CD1c-positive myeloid dendritic cell (primary cell): Measurements from ENCODE around the gene MT3.

Experiments used
- DNase-seq: peaks from one replicate; pipeline ENCODE4 v3.0.0-alpha.2; 2016; ENCODE audit errors: extremely low spot score

Gene MT3

DNA sequence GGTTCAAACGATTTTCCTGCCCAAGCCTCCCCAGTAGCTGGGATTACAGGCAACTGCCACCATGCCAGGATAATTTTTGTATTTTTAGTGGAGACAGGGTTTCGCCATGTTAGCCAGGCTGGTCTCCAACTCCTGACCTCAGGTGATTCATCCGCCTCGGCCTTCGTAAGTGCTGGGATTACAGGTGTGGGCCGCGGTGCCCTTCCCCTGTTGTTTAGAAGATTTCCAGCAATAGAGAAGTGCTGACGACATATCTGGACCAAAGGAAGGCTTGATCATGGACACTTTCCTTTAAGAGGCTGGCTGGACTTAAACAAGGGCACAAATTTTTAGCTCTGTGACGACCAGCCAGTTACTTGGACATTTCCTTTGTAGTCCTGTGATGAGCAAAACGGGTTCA, 41.9 kb downstream of the MT3 start:
- DNase-seq = no peak

DNA sequence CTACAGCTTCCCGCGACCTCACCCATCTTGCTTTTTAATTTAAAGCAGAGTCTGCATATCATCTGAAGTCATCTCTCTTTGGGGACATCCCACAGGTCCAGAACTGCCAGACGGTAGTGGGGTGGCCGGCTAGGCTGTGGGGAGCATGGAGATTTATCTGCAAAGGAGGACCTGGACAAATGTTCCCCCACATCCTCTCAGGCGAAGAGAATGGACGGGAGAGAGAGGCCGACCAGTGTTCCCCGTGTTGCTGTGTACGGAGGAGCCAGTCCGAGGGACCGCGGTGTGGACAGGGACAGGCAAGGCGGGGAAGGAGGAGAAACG, 42.5 kb downstream of the MT3 start:
- no peak for DNase-seq

DNA sequence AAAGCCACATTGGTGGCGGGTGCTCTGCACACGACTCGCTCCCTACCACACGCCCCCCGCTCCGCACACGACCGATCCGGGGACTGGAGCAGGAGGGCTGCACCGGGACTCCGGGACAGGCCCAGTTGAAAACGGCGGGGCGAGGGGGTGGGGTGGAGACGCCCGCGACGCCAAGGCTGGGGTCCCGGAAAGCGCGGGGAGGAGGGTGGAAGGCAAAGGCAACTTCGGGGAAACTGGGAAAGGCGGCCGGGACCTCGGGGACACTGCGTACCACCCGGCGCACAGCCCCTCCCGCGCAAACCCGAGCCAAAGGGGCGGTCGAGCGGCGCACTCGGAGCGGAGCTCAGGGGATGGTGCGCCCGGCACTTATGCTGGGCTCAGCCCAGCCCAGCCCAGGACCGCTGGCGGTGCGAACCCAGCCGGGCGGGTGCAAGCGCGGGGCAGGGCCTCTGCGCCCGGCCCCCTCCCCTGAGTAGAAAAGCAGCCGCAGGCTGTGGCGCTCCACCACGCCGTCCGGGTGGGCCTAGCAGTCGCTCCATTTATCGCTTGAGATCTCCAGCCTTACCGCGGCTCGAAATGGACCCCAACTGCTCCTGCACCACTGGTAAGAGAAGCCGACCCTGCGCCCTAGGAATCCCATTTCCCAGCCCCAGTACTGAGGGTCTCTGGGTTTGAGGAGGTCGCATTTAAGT, 43.0 kb downstream of the MT3 start, which contains the start of gene MT1M:
MT1M (plus strand) TSS at position 504 of the 692 bp plus-strand sequence; CDS start at position 577, 73 bp downstream.
- no peak for DNase-seq

DNA sequence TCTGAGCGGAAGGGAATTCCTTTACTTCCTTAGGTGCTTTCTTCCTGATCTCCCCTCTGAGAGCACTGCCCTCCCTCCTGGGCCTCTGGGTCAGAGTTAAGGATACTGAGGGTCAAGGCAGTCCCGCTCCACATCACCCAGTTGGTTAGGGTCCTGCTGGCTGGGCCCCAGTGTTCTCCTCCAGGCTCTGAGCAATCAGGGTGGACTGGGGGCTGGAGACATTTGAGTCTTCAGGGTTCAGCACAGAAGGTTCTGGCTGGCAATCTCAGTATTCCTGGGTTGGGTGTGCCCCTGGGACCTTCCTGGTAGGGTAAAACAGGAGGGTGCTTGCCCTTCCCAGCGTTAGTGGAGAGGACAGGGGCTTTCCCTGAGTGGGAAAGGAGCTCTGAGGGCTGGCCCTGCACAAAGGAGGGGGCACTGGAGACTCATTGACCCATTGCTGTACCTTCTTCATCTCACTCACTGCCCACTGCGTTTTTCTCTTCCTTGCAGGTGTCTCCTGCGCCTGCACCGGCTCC, 43.6 kb downstream of the MT3 start:
- no peak for DNase-seq

DNA sequence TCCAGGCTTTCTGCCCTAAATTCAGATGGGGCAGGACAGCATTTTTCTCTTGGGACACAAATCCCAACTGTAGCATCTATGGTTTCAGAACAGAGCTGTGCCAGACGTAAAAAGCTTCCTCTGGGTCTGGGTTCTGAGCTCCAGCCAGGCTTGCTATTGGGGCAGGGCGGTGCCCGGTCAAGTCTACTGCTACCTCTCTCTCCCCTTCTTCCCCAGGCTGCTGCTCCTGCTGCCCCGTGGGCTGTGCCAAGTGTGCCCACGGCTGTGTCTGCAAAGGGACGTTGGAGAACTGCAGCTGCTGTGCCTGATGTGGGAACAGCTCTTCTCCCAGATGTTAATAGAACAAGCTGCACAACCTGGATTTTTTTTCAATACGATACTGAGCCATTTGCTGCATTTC, 44.2 kb downstream of the MT3 start:
- DNase-seq = no peak

DNA sequence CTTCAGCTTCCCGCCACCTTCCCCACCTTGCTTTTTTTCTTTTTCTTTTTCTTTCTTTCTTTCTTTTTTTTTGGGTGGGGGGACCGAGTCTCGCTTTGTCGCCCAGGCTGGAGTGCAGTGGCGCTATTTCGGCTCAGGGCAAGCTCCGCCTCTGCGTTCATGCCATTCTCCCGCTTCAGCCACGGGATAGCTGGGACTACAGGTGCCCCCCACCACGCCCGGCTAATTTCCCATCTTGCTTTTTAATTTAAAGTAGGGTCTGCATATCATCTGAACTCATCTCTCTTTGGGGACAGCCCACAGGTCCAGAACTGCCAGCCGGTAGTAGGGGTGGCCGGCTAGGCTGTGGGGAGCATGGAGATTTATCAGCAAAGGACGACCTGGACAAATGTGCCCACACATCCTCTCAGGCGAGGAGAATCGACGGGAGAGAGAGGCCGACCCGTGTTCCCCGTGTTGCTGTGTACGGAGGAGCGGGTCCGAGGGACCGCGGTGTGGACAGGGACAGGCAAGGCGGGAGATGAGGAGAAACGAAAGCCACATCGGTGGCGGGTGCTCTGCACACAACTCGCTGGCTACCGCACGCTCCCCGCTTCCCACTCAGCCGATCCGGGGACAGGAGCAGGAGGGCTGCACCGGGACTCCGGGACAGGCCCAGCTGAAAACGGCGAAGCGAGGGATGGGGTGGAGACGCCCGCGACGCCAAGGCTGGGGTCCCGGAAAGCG, 45.5 kb downstream of the MT3 start:
- DNase-seq = no peak

DNA sequence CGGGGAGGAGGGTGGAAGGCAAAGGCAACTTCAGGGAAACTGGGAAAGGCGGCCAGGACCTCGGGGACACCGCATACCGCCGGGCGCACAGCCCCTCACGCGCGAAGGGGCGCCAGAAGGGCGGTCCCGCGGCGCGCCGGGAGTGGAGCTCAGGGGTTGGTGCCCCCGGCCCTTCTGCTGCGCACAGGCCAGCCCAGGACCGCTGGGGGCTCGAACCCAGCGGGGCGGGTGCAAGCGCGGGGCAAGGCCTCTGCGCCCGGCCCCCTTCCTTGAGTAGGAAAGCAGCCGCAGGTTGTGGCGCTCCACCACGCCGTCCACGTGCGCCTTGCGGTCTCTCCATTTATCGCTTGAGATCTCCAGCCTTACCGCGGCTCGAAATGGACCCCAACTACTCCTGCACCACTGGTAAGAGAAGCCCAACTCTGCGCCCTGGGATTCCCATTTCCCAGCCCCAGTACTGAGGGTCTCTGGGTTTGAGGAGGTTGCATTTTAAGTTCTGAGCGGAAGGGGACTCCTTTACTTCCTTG, 46.2 kb downstream of the MT3 start:
- DNase-seq = no peak

DNA sequence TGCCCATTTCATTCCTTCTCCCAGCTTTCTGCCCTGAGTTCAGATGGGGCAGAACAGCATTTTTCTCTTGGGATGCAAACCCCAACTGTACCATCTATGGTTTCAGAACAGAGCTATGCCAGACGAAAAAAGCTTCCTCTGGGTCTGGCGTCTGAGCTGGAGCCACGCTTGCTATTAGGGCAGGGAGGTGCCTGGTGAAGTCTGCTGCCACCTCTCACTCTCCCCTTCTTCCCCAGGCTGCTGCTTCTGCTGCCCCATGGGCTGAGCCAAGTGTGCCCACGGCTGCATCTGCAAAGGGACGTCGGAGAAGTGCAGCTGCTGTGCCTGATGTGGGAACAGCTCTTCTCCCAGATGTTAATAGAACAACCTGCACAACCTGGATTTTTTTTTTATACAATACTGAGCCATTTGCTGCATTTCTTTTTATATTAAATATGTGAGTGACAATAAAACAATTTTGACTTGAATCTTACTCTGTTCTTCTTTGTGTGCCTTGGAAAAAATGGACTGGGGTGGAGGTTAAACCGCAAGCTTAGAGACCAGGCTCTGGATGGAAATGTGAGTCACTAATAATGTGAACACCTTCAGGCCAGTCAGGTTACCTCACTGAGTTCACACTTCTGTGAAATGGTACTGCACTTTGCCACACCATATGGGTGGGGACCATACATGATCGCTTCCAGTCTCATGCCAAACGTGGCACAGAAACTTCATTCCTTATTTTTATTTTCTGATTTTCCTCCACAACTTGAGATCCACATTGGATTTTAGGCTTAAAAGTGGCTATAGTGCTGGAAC, 47.5 kb downstream of the MT3 start:
- DNase-seq = no peak

DNA sequence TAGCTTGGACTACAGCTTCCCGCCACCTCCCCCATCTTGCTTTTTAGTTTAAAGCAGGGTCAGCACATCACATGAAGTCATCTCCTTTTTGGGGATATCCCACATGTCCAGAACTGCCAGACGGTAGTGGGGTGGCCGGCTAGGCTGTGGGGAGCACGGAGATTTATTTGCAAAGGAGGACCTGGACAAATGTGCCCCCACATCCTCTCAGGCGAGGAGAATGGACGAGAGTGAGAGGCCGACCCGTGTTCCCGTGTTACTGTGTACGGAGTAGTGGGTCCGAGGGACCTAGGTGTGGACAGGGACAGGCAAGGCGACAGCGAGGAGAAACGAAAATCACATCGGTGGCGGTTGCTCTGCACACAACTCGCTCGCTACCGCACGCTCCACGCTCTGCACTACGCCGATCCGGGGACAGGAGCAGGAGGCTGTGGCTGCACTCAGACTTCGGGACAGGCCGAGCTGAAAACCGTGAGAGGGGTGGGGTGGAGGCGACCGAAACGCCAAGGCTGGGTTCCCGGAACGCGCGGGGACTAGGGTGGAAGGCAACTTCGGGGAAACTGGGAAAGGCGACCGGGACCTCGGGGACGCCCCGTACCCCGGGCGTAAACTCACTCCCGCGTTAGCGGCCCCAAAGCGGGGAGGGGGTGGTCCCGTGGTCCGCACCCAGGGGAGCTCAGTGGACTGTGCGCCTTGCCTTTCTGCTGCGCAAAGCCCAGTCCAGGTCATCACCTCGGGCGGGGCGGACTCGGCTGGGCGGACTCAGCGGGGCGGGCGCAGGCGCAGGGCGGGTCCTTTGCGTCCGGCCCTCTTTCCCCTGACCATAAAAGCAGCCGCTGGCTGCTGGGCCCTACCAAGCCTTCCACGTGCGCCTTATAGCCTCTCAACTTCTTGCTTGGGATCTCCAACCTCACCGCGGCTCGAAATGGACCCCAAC, 48.8 kb downstream of the MT3 start, which contains the start of gene MT1A:
MT1A (plus strand) TSS at position 853 of the 937 bp plus-strand sequence; CDS start at position 926, 73 bp downstream.
- no peak for DNase-seq

- DNase-seq = no peak
These were observed 49.7 kb downstream of the MT3 start for GRCh38 chr16:56639045-56639444.

GRCh38 chr16:56640076-56640475, 50.7 kb downstream of the MT3 start:
- no peak for DNase-seq
